Measurements from ENCODE around the gene KATNAL2.

The KATNAL2 gene

GRCh38 chr18:46917108-46917802, at the start of gene KATNAL2, which contains the start of gene PIAS2:
KATNAL2 (plus strand) TSS chr18:46917602; CDS start chr18:46946873, 29,271 bp downstream.
PIAS2 (minus strand) TSS chr18:46917507; CDS start chr18:46917345, 162 bp downstream.
- FAIRE-seq: no peak

- no peak for FAIRE-seq
These were observed 49.1 kb upstream of the KATNAL2 start for GRCh38 chr18:46868169-46868921.

- FAIRE-seq: no peak
These were observed 39.9 kb upstream of the KATNAL2 start for GRCh38 chr18:46877329-46877987.

- no peak for FAIRE-seq
These were observed 34.2 kb upstream of the KATNAL2 start for GRCh38 chr18:46883180-46883579.

- FAIRE-seq: no peak
These were observed 30.5 kb upstream of the KATNAL2 start for GRCh38 chr18:46886893-46887292.

- FAIRE-seq: no peak
These were observed 28.4 kb upstream of the KATNAL2 start for GRCh38 chr18:46888965-46889364.

- FAIRE-seq: no peak
These were observed 25.6 kb upstream of the KATNAL2 start for GRCh38 chr18:46891742-46892214.

- FAIRE-seq: no peak
These were observed 24.6 kb upstream of the KATNAL2 start for GRCh38 chr18:46892842-46893241.

- no peak for FAIRE-seq
These were observed 24.0 kb upstream of the KATNAL2 start for GRCh38 chr18:46893360-46893759.

GRCh38 chr18:46894124-46894523, 23.3 kb upstream of the KATNAL2 start:
- FAIRE-seq: no peak

- no peak for FAIRE-seq
These were observed 18.0 kb upstream of the KATNAL2 start for GRCh38 chr18:46899274-46899948.

GRCh38 chr18:46903406-46903805, 14.0 kb upstream of the KATNAL2 start:
- no peak for FAIRE-seq

GRCh38 chr18:46909497-46909896, 7.9 kb upstream of the KATNAL2 start:
- FAIRE-seq: no peak

GRCh38 chr18:46910856-46911255, 6.5 kb upstream of the KATNAL2 start:
- no peak for FAIRE-seq

GRCh38 chr18:46915800-46916550, 1.4 kb upstream of the KATNAL2 start:
- no peak for FAIRE-seq

GRCh38 chr18:46916551-46917107, 773 bp upstream of the KATNAL2 start:
- no peak for FAIRE-seq

GRCh38 chr18:46917803-46918600, 600 bp downstream of the KATNAL2 start:
- no peak for FAIRE-seq

GRCh38 chr18:46920067-46920466, 2.7 kb downstream of the KATNAL2 start:
- no peak for FAIRE-seq

- no peak for FAIRE-seq
These were observed 3.3 kb downstream of the KATNAL2 start for GRCh38 chr18:46920653-46921052.

GRCh38 chr18:46939337-46939963, 22.0 kb downstream of the KATNAL2 start:
- no peak for FAIRE-seq
